HFF-Myc (cell line): ENCODE results near the gene EP400.

Experiments used
- DNase-seq: peaks from one replicate; pipeline ENCODE4 v3.0.0-alpha.2; 2011; ENCODE audit warnings: low read depth; ENCODE audit errors: extremely low read depth
- H3K4me3 ChIP-seq: replicated peaks from 2 replicates; pipeline ENCODE4 v1.5.1; 2011; ENCODE audit warnings: low read depth, mild to moderate bottlenecking, control low read depth, low read length
- CTCF ChIP-seq: IDR thresholded peaks from 2 replicates; pipeline ENCODE4 v1.5.1; 2012; ENCODE audit warnings: mild to moderate bottlenecking, low read depth, low read length, control low read depth; ENCODE audit errors: missing control alignments

EP400 gene

DNA sequence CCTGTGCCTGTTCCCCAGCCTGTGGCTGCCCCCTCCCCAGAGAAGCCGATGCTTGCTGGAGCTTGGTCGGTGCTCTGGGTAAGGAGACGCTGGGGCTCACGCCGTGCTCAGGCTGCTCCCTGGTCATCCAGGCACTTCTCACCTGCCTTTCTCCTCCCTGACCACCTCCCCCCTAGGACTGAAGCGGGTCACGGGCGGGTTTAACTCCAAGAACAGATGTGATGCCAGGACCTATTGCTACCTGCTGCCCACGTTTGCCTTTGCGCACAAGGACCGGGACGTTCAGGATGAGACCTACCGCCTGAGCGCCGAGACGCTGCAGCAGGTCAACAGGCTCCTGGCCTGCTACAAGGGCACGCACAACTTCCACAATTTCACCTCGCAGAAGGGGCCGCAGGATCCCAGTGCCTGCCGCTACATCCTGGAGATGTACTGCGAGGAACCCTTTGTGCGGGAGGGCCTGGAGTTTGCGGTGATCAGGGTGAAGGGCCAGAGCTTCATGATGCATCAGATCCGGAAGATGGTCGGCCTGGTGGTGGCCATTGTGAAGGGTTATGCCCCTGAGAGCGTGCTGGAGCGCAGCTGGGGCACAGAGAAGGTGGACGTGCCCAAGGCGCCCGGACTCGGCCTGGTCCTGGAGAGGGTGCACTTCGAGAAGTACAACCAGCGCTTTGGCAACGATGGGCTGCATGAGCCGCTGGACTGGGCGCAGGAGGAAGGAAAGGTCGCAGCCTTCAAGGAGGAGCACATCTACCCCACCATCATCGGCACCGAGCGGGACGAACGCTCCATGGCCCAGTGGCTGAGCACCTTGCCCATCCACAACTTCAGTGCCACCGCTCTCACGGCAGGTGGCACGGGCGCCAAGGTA is 8.4 kb upstream of the EP400 start:
- DNase-seq, result no peak
- TF ChIP-seq CTCF, result no peak
- no peak overlapping the region for H3K4me3 ChIP-seq

- DNase-seq, result no peak
- TF ChIP-seq CTCF, result no peak
- H3K4me3 ChIP-seq, result no peak overlapping the region
These were observed 7.8 kb upstream of the EP400 start for GRCh38 chr12:131941987-131942341.

GRCh38 chr12:131942671-131943070 is 7.1 kb upstream of the EP400 start:
- H3K4me3 ChIP-seq, result no peak overlapping the region
- no peak for DNase-seq
- TF ChIP-seq CTCF, result no peak

DNA sequence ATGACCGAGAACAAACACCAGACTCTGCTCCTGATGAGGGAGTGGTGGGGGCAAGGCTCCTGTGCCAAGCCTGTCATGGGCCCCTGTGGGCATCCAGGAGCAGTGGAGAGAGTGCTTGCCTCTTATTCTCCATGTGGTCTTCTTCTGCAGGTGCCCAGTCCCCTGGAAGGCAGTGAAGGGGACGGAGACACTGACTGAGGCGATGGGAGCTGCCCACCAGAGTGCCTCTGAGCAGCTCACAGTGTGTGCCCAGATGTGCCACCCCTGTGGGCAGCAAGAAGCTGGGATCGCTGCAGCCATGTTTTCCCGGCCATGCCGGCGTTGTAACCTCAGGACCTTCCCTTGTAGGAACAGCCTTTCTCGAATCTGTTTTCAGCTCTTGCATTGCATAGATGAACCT is 6.4 kb upstream of the EP400 start:
- no peak for TF ChIP-seq CTCF
- no peak for DNase-seq

DNA sequence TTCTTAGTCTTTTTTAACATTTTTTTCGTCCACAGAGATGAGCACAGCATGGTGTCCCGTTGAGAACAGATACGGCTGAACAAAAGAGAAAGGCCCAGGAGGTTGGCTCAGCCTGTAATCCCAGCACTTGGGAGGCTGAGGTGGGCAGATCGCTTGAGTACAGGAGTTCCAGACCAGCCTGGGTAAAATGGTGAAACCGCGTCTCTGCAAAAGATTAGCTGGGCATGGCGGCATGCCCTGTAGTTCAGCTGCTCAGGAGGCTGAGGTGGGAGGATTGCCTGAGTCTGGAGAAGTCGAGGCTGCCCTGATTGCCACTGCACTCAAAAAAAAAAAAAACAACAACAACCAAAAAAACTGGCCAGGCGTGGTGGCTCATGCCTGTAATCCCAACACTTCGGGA is 5.9 kb upstream of the EP400 start:
- DNase-seq, result no peak
- H3K4me3 ChIP-seq, result no peak overlapping the region

More for the DNA sequence above, 6.4 kb upstream of the EP400 start:
- H3K4me3 ChIP-seq, result no peak overlapping the region

GRCh38 chr12:131944601-131945251 is 5.0 kb upstream of the EP400 start:
- H3K4me3 ChIP-seq, result no peak overlapping the region
- no peak for DNase-seq
- TF ChIP-seq CTCF, result no peak

More for the DNA sequence above, 5.9 kb upstream of the EP400 start:
- no peak for TF ChIP-seq CTCF
